Erythroblast (primary cell): ENCODE data around the gene SQSTM1.

Experiments
- GATA1 ChIP-seq: IDR thresholded peaks from 2 replicates; pipeline ENCODE4 v1.6.1; 2011; ENCODE audit warnings: low read depth, mild to moderate bottlenecking, control low read depth, low read length, moderate library complexity
- POLR2A ChIP-seq: IDR thresholded peaks from 2 replicates; pipeline ENCODE4 v1.6.1; 2011; ENCODE audit warnings: mild to moderate bottlenecking, low read length

DNA sequence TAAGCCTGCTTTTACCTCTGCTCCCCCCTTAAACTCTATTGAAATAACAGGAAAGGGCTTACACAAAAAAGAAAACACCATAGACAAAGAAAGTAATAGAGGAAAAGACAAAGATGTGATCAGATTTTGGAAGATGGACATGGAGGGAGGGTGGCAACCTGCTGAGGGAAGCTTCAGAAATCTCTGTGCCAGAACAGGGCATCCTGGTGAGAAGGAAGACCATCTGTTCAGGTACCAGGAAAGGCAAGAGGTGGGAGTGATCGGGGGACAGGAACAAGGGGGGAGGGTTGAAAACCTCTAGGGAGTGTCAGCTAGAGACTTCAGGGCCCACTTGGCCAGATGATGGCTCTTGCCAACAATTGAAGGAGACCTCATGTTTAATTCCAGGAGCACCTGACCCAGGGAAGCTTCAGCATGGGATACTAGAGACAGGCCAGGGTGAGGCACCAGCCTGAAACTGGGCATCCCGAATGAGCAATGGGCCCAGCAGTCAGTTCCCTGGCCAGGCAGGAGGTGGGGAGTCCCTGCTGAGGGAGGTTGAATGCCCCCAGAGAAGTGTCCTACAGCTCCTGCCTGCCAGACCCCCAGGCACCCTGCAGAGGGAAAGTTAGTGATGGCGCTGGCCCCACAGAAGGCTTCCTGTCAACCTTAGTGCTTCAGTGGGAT is 8.2 kb downstream of the SQSTM1 start:
- no peak for TF ChIP-seq POLR2A
- TF ChIP-seq GATA1 = no peak
